ENCODE measurements around the gene MIPOL1.

Gene MIPOL1

DNA sequence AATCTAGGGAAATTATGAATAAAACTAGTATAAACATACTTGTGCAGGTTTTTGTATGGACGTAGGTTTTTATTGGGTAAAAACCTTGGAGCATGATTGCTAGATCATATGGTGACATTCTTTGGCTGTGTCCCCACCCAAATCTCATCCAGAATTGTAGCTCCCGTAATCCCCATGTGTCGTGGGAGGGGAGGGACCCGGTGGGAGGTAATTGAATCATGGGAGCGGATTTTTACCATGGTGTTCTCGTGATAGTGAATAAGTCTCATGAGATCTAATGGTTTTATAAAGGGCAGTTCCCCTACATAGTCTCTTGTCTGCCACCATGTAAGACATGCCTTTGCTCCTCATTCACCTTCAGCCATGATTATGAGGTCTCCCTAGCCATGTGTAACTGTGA lies 276.5 kb downstream of the MIPOL1 start:
- no peak overlapping the region for H3K4me3 Mint-ChIP-seq
- TF ChIP-seq, protein P1, sequence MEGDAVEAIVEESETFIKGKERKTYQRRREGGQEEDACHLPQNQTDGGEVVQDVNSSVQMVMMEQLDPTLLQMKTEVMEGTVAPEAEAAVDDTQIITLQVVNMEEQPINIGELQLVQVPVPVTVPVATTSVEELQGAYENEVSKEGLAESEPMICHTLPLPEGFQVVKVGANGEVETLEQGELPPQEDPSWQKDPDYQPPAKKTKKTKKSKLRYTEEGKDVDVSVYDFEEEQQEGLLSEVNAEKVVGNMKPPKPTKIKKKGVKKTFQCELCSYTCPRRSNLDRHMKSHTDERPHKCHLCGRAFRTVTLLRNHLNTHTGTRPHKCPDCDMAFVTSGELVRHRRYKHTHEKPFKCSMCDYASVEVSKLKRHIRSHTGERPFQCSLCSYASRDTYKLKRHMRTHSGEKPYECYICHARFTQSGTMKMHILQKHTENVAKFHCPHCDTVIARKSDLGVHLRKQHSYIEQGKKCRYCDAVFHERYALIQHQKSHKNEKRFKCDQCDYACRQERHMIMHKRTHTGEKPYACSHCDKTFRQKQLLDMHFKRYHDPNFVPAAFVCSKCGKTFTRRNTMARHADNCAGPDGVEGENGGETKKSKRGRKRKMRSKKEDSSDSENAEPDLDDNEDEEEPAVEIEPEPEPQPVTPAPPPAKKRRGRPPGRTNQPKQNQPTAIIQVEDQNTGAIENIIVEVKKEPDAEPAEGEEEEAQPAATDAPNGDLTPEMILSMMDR (IDR thresholded peaks at IDR 0.05): no peak
- peaks cover 2% of the 10 kb centered on the region for H3K27me3 Mint-ChIP-seq (ENCODE audit: low read depth, poor library complexity)
- no peaks in the 10 kb centered on the region for H3K4me1 Mint-ChIP-seq
- DNase-seq: no peak
- peaks cover 35% of the 10 kb centered on the region for H3K36me3 Mint-ChIP-seq (ENCODE audit: low read depth)
- H3K27ac Mint-ChIP-seq: no peak overlapping the region
- peaks cover 19% of the 10 kb centered on the region for H3K9me3 Mint-ChIP-seq

DNA sequence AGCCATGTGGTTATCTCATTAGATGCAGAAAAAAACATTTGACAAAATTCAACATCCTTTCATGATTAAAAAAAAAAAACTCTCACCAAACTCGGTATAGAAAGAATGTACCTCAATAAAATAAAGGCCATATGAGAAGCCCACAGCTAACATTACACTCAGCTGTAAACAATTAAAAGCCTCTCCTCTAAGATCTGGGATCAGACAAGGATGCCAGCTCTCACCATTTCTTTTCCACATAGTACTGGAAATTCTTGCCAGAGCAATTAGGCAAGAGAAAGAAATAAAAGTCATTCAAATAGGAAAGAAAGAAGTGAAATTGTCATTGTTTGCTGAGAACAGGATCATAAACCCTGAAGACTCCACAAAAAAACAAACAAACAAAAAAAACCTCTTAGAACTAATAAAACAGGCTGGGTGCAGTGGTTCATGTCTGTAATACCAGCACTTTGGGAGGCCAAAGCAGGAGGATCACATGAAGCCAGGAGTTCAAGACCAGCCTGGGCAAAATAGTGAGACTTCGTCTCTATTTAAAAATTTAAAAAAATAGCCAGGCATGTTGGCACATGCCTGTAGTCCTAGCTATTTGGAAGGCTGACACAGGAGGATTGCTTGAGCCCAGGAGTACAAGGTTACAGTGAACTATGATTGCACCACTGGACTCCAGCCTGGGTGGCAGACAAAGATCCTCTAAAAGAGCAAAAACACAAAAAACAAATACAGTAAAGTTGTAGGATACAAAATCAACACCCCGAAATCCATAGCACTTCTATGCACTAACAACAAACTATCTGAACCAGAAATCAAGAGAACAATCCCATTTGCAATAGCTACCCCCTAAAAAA lies 282.9 kb downstream of the MIPOL1 start:
- H3K27ac Mint-ChIP-seq: no peak overlapping the region
- no peak overlapping the region for H3K4me3 Mint-ChIP-seq
- H3K27me3 Mint-ChIP-seq (ENCODE audit: low read depth, poor library complexity): no peaks in the 10 kb centered on the region
- H3K36me3 Mint-ChIP-seq (ENCODE audit: low read depth): peaks cover 28% of the 10 kb centered on the region
- no peaks in the 10 kb centered on the region for H3K4me1 Mint-ChIP-seq
- TF ChIP-seq, protein P1 (IDR thresholded peaks at IDR 0.05): no peak
- no peak for DNase-seq
- peaks cover 22% of the 10 kb centered on the region for H3K9me3 Mint-ChIP-seq

DNA sequence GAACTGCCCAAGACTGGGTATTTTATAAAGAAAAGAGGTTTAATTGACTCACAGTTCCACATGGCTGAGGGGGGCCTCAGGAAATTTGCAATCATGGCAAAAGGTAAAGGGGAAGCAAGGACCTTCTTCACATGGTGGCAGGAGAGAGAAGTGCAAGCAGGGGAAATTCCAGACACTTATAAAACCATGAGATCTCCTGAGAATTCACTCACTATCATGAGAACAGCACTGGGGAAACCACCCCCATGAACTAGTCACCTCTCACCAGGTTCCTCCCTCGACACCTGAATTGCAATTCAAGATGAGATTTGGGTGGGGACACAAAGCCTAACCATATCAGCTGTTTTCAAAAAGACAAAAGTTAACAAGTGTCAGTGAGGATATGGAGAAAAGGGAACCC lies 284.7 kb downstream of the MIPOL1 start:
- no peak for DNase-seq
- H3K9me3 Mint-ChIP-seq: peaks cover 32% of the 10 kb centered on the region
- H3K27ac Mint-ChIP-seq: no peak overlapping the region
- TF ChIP-seq, protein P1 (IDR thresholded peaks at IDR 0.05): no peak
- peaks cover 27% of the 10 kb centered on the region for H3K36me3 Mint-ChIP-seq (ENCODE audit: low read depth)
- H3K4me1 Mint-ChIP-seq: no peaks in the 10 kb centered on the region
- H3K27me3 Mint-ChIP-seq (ENCODE audit: low read depth, poor library complexity): no peaks in the 10 kb centered on the region
- no peak overlapping the region for H3K4me3 Mint-ChIP-seq

DNA sequence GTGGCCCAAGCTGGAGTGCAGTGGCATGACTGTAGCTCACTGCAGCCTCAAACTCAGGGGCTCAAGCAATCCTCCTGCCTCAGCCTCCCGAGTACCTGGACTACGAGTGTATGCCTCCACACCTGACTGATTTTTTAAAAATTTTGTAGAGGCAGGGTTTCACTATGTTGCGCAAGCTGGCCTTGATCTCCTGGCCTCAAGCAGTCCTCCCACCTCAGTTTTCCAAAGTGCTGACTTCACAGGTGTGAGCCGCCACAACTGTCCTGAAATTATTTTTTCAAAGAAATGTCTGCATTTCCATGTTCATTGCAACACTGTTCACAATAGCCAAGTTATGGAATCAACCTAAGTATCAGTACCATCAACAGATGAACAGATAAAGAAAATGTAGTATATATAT lies 285.9 kb downstream of the MIPOL1 start:
- no peaks in the 10 kb centered on the region for H3K4me1 Mint-ChIP-seq

DNA sequence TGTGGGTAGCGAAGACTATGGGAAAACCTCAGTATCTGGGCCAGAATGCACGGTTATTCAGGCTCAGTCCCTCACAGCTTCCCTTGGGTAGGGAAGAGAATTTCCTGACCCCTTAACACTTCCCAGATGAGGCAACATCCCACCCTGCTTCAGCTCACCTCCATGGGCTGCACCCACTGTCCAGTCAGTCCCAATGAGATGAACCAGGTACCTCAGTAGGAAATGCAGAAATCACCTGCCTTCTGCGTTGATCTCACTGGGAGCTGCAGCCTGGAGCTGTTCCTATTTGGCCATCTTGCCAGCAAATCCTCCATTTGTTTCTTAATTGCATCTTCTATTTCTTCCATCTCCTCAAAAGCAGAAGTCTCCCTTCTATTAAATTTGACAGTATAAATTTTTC lies 292.9 kb downstream of the MIPOL1 start:
- H3K27me3 Mint-ChIP-seq (ENCODE audit: low read depth, poor library complexity): no peaks in the 10 kb centered on the region
- H3K4me1 Mint-ChIP-seq: no peaks in the 10 kb centered on the region
- H3K9me3 Mint-ChIP-seq: peaks cover 28% of the 10 kb centered on the region
- no peak overlapping the region for H3K4me3 Mint-ChIP-seq
- no peak overlapping the region for H3K27ac Mint-ChIP-seq
- TF ChIP-seq, protein P1 (IDR thresholded peaks at IDR 0.05): no peak
- no peak for DNase-seq
- peaks cover 10% of the 10 kb centered on the region for H3K36me3 Mint-ChIP-seq (ENCODE audit: low read depth)

More for the DNA sequence above, 285.9 kb downstream of the MIPOL1 start:
- Mint-ChIP-seq H3K27me3 (ENCODE audit: low read depth, poor library complexity) (no peaks in the 10 kb centered on the region), H3K36me3 (ENCODE audit: low read depth) (peaks cover 23% of the 10 kb centered on the region), H3K9me3 (peaks cover 37% of the 10 kb centered on the region), H3K27ac (no peak overlapping the region), H3K4me3 (no peak overlapping the region)
- TF ChIP-seq, protein P1 (IDR thresholded peaks at IDR 0.05): no peak
- DNase-seq: no peak

DNA sequence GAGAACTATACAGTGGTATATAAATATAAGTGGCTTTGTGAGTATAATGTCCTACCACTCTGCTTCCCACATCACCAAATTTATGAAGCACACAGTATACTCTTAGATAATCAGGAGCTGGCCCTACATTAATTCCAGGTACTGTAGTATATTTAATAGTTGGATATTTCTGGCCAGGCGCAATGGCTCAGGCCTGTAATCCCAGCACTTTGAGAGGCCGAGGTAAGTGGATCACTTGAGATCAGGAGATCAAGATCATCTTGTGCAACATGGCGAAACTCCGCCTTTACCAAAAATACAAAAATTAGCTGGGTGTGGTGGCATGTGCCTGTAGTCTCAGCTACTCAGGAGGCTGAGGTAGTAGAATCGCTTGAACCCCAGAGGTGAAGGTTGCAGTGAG lies 293.3 kb downstream of the MIPOL1 start:
- Mint-ChIP-seq H3K27ac (no peak overlapping the region), H3K4me3 (no peak overlapping the region), H3K9me3 (peaks cover 23% of the 10 kb centered on the region), H3K36me3 (ENCODE audit: low read depth) (peaks cover 10% of the 10 kb centered on the region), H3K27me3 (ENCODE audit: low read depth, poor library complexity) (no peaks in the 10 kb centered on the region), H3K4me1 (no peaks in the 10 kb centered on the region)
- DNase-seq: no peak
- TF ChIP-seq, protein P1 (IDR thresholded peaks at IDR 0.05): no peak
